Adipocyte (in vitro differentiated cells): ENCODE measurements around the gene SH3D21.

Source experiments
- DNase-seq: peaks from one replicate; pipeline ENCODE4 v3.0.0-alpha.2; 2015; ENCODE audit warnings: low read depth
- H3K27me3 ChIP-seq: replicated peaks from 2 replicates; pipeline ENCODE4 v1.7.0; 2013; ENCODE audit warnings: mild to moderate bottlenecking, low read length, moderate library complexity; ENCODE audit not compliant: control insufficient read depth, insufficient read depth
- H3K36me3 ChIP-seq: 2 replicates; pipeline ENCODE4 v1.7.0; 2013; ENCODE audit warnings: low read length, mild to moderate bottlenecking, moderate library complexity; ENCODE audit not compliant: control insufficient read depth, insufficient read depth, severe bottlenecking
- H3K4me1 ChIP-seq: 2 replicates; pipeline ENCODE4 v1.7.0; 2013; ENCODE audit warnings: mild to moderate bottlenecking, low read length, moderate library complexity; ENCODE audit not compliant: control insufficient read depth, insufficient read depth
- H3K4me3 ChIP-seq: 2 replicates; pipeline ENCODE4 v1.7.0; 2013; ENCODE audit warnings: mild to moderate bottlenecking, low read length, moderate library complexity
- H3K9ac ChIP-seq: 2 replicates; pipeline ENCODE4 v1.7.0; 2013; ENCODE audit warnings: mild to moderate bottlenecking, low read length, moderate library complexity
- H3K9me3 ChIP-seq: 2 replicates; pipeline ENCODE4 v1.7.0; 2013; ENCODE audit warnings: mild to moderate bottlenecking, low read length, moderate library complexity; ENCODE audit not compliant: control insufficient read depth

The SH3D21 gene

DNA sequence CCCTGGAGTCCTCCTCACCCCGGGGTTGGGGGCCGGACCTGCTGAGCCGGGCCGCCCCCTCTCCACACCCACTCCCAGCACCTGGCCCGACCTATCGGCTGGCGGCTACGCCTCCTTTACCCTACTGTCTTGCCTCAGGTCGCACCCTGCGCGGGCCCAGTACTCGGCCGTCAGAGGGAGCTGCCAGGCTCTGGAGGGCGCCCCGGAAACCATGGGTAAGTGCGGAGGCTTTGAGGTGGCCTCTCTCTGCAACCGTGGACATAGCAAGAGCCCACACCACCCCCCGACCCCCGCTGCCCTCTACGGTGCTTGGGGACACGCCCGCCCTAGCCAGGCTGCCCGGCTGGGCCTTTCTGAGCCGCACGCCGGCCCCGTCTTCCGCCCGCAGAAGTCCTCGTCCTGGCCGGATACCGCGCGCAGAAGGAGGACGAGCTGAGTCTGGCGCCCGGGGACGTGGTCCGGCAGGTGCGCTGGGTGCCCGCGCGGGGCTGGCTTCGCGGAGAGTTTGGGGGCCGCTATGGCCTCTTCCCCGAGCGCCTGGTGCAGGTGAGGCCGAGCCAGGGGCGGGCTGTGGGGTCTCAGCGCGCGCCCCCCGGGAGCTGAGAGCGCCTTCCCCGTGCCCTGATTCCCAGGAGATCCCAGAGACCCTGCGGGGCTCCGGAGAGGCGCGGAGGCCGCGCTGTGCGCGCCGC, at the start of gene SH3D21:
TSS of gene SH3D21 (plus strand) at position 159 of the 692 bp plus-strand sequence. CDS start at position 212, 53 bp downstream.
- Histone ChIP-seq H3K9me3 (no peaks in the 10 kb centered on the region), H3K4me3 (peak within 1 kb of the TSS; percentile 82), H3K4me1 (peaks cover 11% of the 10 kb centered on the region), H3K27me3 (no peaks in the 10 kb centered on the region), H3K9ac (peak within 1 kb of the TSS; percentile 72), H3K36me3 (peaks cover 41% of the 10 kb centered on the region)
- peak; percentile 38 for DNase-seq

DNA sequence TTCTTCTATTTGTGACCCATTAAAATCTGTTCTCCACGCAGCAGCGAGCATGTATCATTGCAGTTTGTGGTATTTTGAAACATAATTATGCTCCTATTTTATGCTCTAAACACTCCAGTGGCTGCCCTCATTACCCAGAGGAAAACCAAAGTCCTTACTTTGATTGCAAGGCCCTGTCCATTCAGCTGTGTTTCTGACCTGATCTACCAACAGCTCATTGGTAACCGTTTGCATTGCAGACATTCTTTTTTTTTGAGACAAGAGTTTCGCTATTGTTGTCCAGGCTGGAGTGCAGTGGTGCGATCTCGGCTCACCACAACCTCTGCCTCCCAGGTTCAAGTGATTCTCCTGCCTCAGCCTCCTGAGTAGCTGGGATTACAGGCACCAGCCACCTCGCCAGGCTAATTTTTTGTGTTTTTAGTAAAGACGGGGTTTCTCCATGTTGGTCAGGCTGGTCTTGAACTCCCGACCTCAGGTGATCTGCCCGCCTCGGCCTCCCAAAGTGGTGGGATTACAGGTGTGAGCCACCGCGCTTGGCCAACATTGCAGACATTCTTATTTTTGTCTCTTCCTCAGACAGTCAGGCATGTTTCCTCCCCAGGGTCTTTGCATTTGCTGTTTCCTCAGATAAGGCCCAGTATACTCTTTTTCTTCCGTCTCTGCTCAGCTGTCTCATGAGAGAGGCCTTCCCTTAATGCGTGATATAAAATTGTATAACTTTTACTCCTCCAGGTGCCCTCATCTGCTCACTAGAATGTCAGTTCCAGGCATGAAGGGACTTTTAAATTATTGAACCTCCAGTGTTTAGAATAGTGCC, 49.4 kb upstream of the SH3D21 start:
- Histone ChIP-seq H3K9me3 (no peaks in the 10 kb centered on the region), H3K4me3 (no peak overlapping the region), H3K9ac (no peak overlapping the region), H3K36me3 (peaks cover 40% of the 10 kb centered on the region), H3K4me1 (peaks cover 44% of the 10 kb centered on the region), H3K27me3 (no peaks in the 10 kb centered on the region)
- DNase-seq = no peak

DNA sequence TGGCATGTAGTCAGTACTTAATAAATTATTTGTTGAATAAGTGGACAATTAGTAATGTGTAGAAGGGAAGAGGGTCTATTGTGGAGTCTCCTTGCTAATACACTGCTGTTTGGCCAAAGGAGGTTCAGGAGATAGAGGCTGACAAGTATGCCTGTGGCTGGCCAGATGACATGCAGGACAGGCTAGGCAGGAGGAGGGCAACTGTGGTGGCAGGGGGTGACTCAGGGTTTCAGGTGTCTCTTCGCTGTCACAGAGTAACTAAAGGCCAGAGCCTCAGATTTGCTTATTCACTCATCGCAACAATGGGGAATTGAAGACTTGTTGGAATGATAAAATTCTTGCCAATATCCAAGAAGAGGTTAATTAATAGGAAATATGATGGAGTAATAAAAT, 48.8 kb upstream of the SH3D21 start:
- no peak overlapping the region for H3K4me3 ChIP-seq
- H3K36me3 ChIP-seq = peaks cover 46% of the 10 kb centered on the region
- H3K27me3 ChIP-seq = no peaks in the 10 kb centered on the region
- peaks cover 38% of the 10 kb centered on the region for H3K4me1 ChIP-seq
- no peak for DNase-seq
- no peak overlapping the region for H3K9ac ChIP-seq
- H3K9me3 ChIP-seq = no peaks in the 10 kb centered on the region

DNA sequence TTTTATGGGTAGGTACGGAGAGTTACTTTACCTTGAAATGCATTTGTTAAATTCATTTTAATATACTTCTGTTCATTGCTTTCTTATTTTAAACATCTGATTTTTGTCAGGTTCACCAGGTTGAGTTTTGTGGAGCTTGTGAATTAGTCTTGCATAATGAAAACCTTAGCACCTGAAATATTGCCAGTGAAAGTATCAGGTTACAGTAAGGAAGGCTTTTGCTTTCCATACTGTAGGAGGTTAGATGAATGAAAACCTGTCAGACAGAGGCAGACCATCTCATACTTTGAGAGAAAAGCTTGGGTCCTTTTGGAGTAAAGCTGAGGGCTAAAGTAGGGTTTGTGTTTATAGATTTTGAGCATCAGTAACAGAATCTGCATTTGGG, 47.2 kb upstream of the SH3D21 start:
- H3K4me3 ChIP-seq = no peak overlapping the region

DNA sequence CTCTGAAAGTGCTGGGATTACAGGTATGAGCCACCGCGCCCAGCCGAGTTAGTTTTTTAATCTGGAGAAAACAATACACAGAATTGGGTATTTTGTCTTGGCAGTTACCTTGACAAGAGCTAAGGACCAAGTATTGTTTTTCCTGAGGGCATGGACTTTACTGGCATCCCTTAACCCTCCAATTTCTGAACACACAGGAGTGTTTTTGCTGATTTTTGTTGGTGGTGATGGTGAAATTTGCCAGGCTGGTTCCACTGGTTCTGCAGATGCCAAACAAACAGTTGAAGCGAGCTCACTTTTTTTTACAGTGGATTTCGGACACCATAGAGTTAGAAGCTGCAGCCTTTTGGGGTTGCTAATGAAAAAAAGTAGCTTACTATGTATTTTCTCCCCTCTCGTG, 37.2 kb upstream of the SH3D21 start:
- Histone ChIP-seq H3K9me3 (no peaks in the 10 kb centered on the region), H3K27me3 (no peaks in the 10 kb centered on the region), H3K4me3 (no peak overlapping the region), H3K36me3 (peaks cover 63% of the 10 kb centered on the region), H3K9ac (no peak overlapping the region), H3K4me1 (peaks cover 5% of the 10 kb centered on the region)
- no peak for DNase-seq

More for the DNA sequence above, 47.2 kb upstream of the SH3D21 start:
- Histone ChIP-seq H3K27me3 (no peaks in the 10 kb centered on the region), H3K9ac (no peak overlapping the region), H3K4me1 (peaks cover 24% of the 10 kb centered on the region), H3K36me3 (peaks cover 54% of the 10 kb centered on the region), H3K9me3 (no peaks in the 10 kb centered on the region)
- DNase-seq = peak; percentile 43

DNA sequence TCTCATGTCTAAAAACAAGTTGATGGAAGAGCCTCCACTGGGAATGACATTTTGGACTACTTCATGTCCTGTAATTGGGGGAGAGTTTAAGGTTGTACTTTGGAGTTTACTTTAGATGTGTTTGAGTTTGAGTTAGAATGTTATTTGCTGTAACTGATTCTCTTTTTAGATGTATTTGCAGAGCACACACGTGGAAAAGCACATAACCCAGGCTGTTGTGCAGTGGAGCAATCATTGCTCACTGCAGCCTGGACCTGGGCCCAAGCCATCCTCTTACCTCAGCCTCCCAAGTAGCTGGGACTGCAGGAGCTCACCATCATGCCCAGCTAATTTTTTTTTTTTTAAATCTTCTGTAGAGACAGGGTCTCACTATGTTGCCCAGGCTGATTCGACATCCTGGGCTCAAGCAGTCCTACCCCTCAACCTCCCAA, 36.7 kb upstream of the SH3D21 start:
- Histone ChIP-seq H3K36me3 (peaks cover 63% of the 10 kb centered on the region), H3K27me3 (no peaks in the 10 kb centered on the region), H3K9me3 (no peaks in the 10 kb centered on the region), H3K4me1 (peaks cover 5% of the 10 kb centered on the region), H3K9ac (no peak overlapping the region), H3K4me3 (no peak overlapping the region)
- DNase-seq = no peak

DNA sequence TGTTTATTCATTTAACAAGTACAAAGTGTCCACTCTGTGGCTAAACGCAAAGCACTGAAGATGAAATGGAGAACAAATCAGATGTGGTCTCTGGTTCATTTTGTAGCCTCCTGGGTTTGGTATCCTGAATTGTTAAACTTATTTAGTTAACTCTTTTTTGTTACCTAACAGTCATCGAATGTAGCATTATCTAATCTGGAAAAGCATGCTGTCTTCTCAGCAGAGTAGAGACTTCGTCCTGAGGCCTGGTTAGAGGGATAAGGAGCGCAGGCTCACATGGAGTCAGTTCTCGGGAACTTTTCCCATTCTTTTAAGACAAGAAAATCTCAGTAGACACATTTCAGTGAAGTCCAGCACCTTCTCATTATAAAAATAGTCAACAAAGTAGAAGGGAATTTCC, 33.1 kb upstream of the SH3D21 start:
- no peak overlapping the region for H3K4me3 ChIP-seq
- peaks cover 5% of the 10 kb centered on the region for H3K4me1 ChIP-seq
- no peaks in the 10 kb centered on the region for H3K9me3 ChIP-seq
- no peak overlapping the region for H3K9ac ChIP-seq
- no peak for DNase-seq
- peaks cover 41% of the 10 kb centered on the region for H3K36me3 ChIP-seq
- H3K27me3 ChIP-seq = no peaks in the 10 kb centered on the region

DNA sequence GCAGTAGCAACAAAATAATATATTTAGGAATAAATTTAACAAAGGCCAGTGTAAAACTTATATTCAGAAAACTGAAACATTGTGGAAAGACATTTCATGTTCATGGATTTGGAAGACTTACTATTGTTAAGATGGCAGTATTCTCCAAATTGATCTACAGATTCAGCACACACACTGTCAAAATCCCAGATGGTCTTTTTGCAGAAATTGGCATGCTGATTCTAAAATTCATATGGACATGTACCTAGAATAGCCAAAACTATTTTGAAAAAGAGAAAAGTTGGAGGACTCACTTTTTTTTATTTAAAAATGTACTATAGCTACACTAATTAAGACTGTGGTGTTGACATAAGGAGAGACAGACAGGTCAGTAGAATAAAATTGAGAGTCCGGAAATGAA, 32.0 kb upstream of the SH3D21 start:
- Histone ChIP-seq H3K4me3 (no peak overlapping the region), H3K27me3 (no peaks in the 10 kb centered on the region), H3K4me1 (peaks cover 6% of the 10 kb centered on the region), H3K9me3 (no peaks in the 10 kb centered on the region), H3K9ac (no peak overlapping the region), H3K36me3 (peaks cover 32% of the 10 kb centered on the region)
- DNase-seq = no peak

DNA sequence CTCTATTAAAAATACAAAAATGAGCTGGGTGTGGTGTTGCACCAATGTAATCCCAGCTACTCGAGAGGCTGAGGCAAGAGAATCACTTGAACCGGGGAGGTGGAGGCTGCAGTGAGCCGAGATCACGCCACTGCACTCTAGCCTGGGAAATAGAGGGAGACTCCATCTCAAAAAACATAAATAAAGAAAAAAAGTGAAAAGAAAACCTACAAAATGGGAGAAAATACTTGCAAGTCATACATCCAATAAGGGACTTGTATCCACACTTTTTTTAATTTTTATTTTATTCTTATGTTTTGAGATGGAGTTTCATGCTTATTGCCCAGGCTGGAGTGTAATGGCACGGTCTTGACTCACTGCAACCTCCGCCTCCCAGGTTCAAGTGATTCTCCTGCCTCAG, 29.5 kb upstream of the SH3D21 start:
- no peak for DNase-seq
- H3K4me3 ChIP-seq = no peak overlapping the region
- no peaks in the 10 kb centered on the region for H3K27me3 ChIP-seq
- H3K9me3 ChIP-seq = no peaks in the 10 kb centered on the region
- H3K4me1 ChIP-seq = peaks cover 19% of the 10 kb centered on the region
- H3K36me3 ChIP-seq = peaks cover 22% of the 10 kb centered on the region
- H3K9ac ChIP-seq = no peak overlapping the region

DNA sequence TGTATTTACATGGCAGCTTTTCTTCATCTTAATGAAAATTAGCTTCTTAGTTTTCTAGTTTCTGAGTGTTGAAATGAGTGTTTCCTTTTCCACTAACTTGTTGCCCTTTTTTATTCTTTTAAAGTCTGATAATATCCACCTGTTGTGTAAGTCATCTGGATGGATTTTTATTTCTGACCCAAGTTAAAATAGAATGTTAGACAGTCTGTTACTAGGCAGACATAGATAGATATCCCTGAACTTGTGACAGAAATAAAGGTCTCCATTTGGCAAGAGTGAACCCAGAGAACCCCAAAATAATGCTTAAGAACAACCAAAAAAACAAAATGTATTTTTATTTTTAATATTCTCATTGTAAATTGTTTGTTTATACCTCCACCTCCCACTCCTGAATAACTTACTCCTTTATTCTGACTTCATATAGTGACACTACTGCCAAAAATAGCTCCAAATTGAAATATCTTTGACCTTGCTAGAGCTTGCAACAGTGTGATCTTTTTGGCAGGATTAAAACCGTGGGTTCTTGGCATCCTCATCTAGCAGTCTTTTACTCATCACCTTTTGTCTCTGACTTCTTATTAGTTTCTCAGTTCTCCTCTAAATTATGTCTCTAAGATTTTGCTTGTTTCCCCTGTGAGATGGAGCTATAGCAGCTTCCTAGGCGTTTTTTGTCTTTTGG, 26.9 kb upstream of the SH3D21 start:
- DNase-seq = peak; percentile 40
- Histone ChIP-seq H3K27me3 (no peaks in the 10 kb centered on the region), H3K36me3 (peaks cover 17% of the 10 kb centered on the region), H3K9ac (no peak overlapping the region), H3K4me3 (peak overlapping the region; percentile 24), H3K4me1 (peaks cover 32% of the 10 kb centered on the region), H3K9me3 (no peaks in the 10 kb centered on the region)

DNA sequence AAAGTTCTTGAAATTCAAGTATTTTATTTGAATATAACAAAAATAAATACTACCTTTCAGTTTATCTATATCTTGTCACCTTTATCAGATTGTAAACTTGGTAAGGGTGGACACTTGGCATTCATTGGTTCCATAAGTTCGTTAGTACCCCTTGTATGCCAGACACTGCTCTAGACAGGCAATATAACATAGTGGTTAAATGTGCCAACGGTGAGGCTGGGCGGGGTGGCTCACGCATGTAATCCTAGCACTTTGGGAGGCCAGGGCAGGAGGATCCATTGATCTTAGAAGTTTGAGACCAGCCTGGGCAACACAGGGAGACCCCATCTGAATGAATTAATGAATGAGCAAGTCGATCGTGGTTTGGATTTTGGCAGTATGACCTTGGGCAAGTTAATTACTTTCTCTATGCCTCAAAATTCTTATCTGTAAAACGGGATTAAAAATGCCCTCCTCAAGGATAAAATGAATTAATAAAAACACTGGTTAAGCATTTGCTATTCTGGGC, 26.3 kb upstream of the SH3D21 start:
- Histone ChIP-seq H3K4me1 (peaks cover 38% of the 10 kb centered on the region), H3K4me3 (peak overlapping the region; percentile 24), H3K9me3 (no peaks in the 10 kb centered on the region), H3K27me3 (no peaks in the 10 kb centered on the region), H3K9ac (no peak overlapping the region), H3K36me3 (peaks cover 21% of the 10 kb centered on the region)
- DNase-seq = no peak
